Measurements from ENCODE around the gene USP36.
"Not testable (repeated sequence)": the region's sequence is repeated elsewhere in the genome, so short reads cannot be mapped to it uniquely, and the experiment has no call there.

Gene USP36

DNA sequence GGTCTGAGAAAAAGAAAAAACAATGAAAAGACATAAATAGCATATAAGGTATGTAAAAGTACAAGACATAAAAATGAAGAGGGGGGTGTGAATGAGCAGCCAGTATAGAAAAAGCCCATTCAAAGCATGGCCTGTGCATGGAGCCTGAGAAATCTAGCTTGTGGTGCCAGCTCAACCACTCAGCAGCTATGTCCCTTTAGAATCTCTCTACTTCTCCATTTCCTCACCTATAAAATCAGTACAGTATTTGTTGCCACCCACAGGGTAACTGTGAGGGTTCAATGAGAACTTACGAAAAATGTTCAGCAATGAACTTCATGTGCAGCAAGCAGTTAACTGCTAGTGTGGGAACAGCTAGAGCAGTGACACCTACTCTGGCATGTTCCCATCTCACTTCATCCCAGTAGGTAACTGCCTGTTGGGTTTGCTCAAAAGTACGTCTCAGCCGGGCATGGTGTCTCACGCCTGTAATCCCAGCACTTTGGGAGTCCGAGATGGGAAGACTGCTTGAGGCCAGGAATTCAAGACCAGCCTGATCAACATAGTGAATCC lies 73.8 kb downstream of the USP36 start:
- H3K27me3 ChIP-seq (ENCODE audit: control insufficient read depth, insufficient read depth, low read length): no peaks in the 10 kb centered on the region
- no peaks in the 10 kb centered on the region for H3K36me3 ChIP-seq (ENCODE audit: control insufficient read depth, insufficient read depth, low read length)
- no peak overlapping the region for H3K9ac ChIP-seq (ENCODE audit: low read depth, low read length)
- no peak overlapping the region for H3K4me3 ChIP-seq (ENCODE audit: low read depth, low read length)
- no peaks in the 10 kb centered on the region for H3K4me1 ChIP-seq (ENCODE audit: control insufficient read depth, insufficient read depth, low read length)
- H3K9me3 ChIP-seq (ENCODE audit: control insufficient read depth, insufficient read depth, low read length): no peaks in the 10 kb centered on the region

DNA sequence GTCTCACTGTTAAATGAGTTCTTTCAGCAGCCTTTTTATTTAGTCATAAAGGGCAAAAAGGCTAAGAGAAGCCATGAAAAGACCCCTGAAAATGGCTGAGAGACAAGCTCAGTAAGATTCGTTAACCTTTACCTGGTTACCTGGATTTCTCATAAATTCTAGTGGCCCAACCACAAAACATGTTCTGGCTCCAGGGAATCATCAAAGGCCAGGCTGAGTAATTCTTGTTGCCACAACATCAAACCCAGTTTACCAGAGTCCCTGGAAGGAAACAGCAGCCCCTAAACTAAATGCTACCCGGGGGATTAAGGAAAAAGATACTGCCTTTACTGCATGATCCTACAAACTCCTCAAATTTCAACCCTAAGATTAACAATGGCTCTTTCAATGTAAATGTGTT lies 74.4 kb downstream of the USP36 start:
- no peaks in the 10 kb centered on the region for H3K9me3 ChIP-seq (ENCODE audit: control insufficient read depth, insufficient read depth, low read length)
- no peaks in the 10 kb centered on the region for H3K4me1 ChIP-seq (ENCODE audit: control insufficient read depth, insufficient read depth, low read length)
- H3K9ac ChIP-seq (ENCODE audit: low read depth, low read length): no peak overlapping the region
- no peaks in the 10 kb centered on the region for H3K27me3 ChIP-seq (ENCODE audit: control insufficient read depth, insufficient read depth, low read length)
- no peak overlapping the region for H3K4me3 ChIP-seq (ENCODE audit: low read depth, low read length)
- no peaks in the 10 kb centered on the region for H3K36me3 ChIP-seq (ENCODE audit: control insufficient read depth, insufficient read depth, low read length)

DNA sequence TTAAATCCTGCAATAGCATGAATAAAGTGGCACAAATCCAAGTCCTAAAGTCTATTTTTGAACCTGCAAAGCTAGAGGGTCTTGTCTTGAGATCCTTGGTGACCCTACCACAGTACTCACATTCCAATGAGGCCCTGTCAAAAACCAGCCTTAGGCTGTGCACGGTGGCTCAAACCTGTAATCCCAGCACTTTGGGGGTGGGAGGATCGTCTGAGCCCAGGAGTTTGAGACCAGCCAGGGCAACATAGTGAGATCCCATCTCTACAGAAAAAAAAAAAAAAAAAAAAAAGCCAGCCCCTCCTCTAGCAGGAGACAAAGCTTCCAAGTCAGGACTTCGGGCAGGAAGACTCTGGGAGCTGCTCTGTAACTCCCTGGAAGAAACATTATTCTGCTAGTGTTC lies 74.8 kb downstream of the USP36 start:
- Histone ChIP-seq H3K27me3 (ENCODE audit: control insufficient read depth, insufficient read depth, low read length) (no peaks in the 10 kb centered on the region), H3K36me3 (ENCODE audit: control insufficient read depth, insufficient read depth, low read length) (no peaks in the 10 kb centered on the region), H3K9me3 (ENCODE audit: control insufficient read depth, insufficient read depth, low read length) (no peaks in the 10 kb centered on the region), H3K4me3 (ENCODE audit: low read depth, low read length) (no peak overlapping the region), H3K9ac (ENCODE audit: low read depth, low read length) (no peak overlapping the region), H3K4me1 (ENCODE audit: control insufficient read depth, insufficient read depth, low read length) (no peaks in the 10 kb centered on the region)

DNA sequence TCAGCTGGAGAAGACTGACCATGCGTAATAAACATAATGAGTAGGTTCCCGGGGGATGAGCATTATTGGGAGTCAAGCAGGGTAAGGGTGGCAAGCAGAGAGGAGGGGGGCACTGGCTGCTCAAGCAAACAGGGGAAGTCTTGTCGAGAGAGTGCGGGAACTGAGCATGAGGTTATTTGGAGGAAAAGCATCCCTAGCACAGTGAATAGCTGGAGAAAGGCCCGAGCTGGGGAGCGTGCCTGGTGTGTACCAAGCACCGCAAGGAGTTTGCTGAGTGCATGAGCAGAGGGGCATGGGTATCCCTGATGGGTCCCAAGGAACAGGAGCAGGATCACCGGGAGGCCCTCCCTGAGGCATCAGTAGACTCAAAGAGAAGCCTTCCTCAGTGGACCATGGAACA lies 75.7 kb downstream of the USP36 start:
- no peak overlapping the region for H3K9ac ChIP-seq (ENCODE audit: low read depth, low read length)
- H3K27me3 ChIP-seq (ENCODE audit: control insufficient read depth, insufficient read depth, low read length): no peaks in the 10 kb centered on the region
- H3K36me3 ChIP-seq (ENCODE audit: control insufficient read depth, insufficient read depth, low read length): no peaks in the 10 kb centered on the region
- no peaks in the 10 kb centered on the region for H3K4me1 ChIP-seq (ENCODE audit: control insufficient read depth, insufficient read depth, low read length)
- H3K4me3 ChIP-seq (ENCODE audit: low read depth, low read length): no peak overlapping the region
- H3K9me3 ChIP-seq (ENCODE audit: control insufficient read depth, insufficient read depth, low read length): no peaks in the 10 kb centered on the region

DNA sequence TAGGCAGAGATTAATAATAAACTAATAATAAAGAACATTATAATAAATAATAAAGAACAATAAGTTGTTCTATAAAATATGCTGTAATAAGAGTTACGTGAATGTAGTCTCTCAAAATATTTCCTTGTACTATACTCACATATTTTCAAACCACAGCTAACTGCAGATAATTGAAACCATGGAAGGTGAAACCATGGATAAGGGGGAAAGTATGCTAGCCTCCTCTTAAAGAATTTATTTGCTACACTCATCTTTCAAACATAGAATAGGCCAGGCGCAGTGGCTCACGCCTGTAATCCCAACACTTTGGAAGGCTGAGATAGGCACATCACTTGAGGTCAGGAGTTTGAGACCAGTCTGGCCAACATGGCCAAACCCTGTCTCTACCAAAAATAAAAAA lies 77.1 kb downstream of the USP36 start:
- Histone ChIP-seq H3K9ac (ENCODE audit: low read depth, low read length) (no peak overlapping the region), H3K4me1 (ENCODE audit: control insufficient read depth, insufficient read depth, low read length) (no peaks in the 10 kb centered on the region), H3K27me3 (ENCODE audit: control insufficient read depth, insufficient read depth, low read length) (no peaks in the 10 kb centered on the region), H3K4me3 (ENCODE audit: low read depth, low read length) (no peak overlapping the region), H3K9me3 (ENCODE audit: control insufficient read depth, insufficient read depth, low read length) (no peaks in the 10 kb centered on the region), H3K36me3 (ENCODE audit: control insufficient read depth, insufficient read depth, low read length) (no peaks in the 10 kb centered on the region)

DNA sequence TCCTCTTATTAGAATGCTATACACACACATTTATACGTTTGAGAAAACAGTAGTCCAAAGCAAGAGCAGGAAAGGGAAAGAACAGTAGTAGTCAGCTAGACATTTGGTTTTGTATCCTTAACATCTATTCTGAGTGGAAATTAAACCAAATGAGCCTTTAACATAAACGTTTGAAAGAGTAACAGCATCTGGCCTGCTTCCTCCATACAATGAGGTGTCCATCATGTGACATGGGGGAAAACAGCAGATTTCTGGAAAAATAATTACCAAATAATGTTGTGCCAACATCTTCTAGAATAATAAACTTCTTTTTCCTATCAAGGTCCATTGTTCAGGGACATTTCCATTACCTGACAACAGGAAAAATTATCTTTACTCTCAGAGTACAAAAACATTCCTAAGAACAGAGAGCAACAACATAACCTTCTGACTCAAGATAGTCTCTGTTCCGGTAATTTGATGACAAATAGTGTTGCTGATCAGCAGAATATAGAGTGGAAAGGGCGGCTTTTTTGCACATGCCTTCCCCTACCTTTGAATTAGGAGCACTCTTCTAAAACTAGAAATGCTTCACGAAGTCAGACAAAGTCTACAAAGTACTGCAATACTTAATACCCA lies 78.7 kb downstream of the USP36 start:
- Histone ChIP-seq H3K4me1 (ENCODE audit: control insufficient read depth, insufficient read depth, low read length) (no peaks in the 10 kb centered on the region), H3K27me3 (ENCODE audit: control insufficient read depth, insufficient read depth, low read length) (no peaks in the 10 kb centered on the region)

DNA sequence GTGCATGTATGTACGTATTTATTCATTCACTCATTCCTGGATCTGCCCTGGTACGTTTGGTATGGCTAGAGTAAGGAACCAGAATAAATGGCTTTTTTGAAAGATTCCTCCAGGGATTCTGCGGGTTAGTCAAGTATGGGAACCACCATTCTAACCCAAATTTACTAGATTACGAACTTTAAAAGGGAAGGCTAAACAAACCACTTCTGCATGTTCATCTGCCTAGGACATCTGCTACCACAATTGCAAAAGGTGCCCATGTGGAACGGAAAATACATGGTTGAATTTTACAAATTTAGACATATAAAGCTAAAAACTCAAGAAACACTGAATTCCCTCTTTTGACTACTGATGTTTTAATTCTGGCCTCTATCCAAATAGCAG lies 80.7 kb downstream of the USP36 start:
- H3K36me3 ChIP-seq (ENCODE audit: control insufficient read depth, insufficient read depth, low read length): no peaks in the 10 kb centered on the region

More for the DNA sequence above, 78.7 kb downstream of the USP36 start:
- H3K9me3 ChIP-seq (ENCODE audit: control insufficient read depth, insufficient read depth, low read length): no peaks in the 10 kb centered on the region
- H3K36me3 ChIP-seq (ENCODE audit: control insufficient read depth, insufficient read depth, low read length): no peaks in the 10 kb centered on the region
- H3K4me3 ChIP-seq (ENCODE audit: low read depth, low read length): no peak overlapping the region
- H3K9ac ChIP-seq (ENCODE audit: low read depth, low read length): no peak overlapping the region

DNA sequence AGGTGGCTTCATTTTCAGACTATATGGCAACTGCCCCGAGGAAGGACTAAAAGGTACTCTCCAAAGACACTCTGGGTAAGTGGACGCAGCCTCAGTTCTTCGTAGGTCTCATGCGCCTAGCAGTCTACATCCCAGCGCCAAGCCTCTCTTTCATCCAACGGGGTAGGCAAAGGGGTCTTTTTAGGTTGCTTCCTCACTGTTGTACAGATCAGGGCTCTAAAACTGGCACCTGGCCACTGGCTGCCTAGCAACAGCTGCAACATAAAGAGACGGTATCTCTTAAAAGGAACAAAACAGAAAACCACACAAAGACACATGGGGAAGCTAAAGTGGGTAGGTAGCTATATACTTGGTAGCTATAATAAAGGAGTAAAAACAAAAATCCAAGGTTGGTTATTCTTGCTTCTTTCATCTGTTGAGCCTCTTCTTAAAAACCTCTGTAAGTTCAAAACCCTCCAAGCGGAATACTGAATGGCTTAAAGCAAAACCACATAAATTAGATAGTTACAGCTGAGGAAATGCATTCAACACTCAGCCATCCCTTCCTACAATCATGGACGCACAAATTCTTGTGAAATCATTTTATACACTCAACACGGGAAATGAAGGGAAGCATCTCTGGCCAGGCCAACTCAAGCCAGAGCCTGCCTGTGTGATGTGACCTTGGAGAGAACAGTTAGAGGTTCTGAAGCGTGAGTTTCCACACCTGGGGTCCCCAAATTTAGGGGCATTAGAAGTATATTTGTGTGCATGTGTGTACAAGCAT lies 81.2 kb downstream of the USP36 start:
- H3K4me3 ChIP-seq (ENCODE audit: low read depth, low read length): no peak overlapping the region
- H3K9ac ChIP-seq (ENCODE audit: low read depth, low read length): no peak overlapping the region
- H3K36me3 ChIP-seq (ENCODE audit: control insufficient read depth, insufficient read depth, low read length): no peaks in the 10 kb centered on the region
- H3K4me1 ChIP-seq (ENCODE audit: control insufficient read depth, insufficient read depth, low read length): no peaks in the 10 kb centered on the region
- H3K27me3 ChIP-seq (ENCODE audit: control insufficient read depth, insufficient read depth, low read length): no peaks in the 10 kb centered on the region
- no peaks in the 10 kb centered on the region for H3K9me3 ChIP-seq (ENCODE audit: control insufficient read depth, insufficient read depth, low read length)

More for the DNA sequence above, 80.7 kb downstream of the USP36 start:
- Histone ChIP-seq H3K9ac (ENCODE audit: low read depth, low read length) (no peak overlapping the region), H3K27me3 (ENCODE audit: control insufficient read depth, insufficient read depth, low read length) (no peaks in the 10 kb centered on the region), H3K9me3 (ENCODE audit: control insufficient read depth, insufficient read depth, low read length) (no peaks in the 10 kb centered on the region), H3K4me1 (ENCODE audit: control insufficient read depth, insufficient read depth, low read length) (no peaks in the 10 kb centered on the region), H3K4me3 (ENCODE audit: low read depth, low read length) (no peak overlapping the region)

DNA sequence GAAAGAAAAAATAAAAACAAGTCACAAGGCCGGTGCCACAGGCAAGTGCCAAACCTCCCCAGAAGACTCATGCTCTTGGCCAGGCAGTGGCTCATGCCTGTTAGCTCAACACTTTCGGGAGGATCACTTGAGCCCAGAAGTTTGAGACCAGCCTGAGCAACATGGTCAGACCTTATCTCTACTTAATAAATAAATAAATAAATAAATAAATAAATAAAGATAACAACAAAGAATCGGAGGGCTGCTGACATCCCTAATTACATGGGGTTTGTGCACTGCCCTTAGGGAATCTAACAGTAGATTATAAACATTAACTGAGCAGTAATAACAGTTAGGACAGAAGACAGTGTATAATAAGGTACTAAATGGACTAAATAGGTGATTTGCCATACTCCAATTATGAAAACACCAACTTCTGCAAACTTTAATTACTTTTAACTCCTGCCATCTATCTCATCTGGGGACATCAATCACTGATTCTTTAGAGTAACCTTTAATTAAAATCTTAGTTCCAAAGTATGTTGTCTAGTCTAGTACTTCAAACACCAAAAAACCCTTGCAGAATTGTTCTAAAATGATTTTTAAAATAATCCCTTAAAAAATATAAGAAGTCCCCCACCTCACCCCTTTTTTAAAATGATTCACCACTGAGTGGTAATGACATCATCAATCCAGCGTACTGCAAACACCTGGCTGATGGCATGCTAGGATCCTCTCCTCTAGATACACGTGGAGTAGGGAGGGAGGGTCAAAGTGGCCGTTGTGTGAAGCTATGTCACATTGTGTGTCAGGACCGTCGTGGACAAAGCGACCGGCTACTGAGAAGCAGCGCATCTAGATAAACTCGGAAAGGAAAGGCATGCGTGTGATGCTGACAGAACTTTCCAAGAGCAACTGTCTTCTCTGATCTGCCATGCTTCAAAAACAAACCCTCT lies 87.0 kb downstream of the USP36 start:
- Histone ChIP-seq H3K9ac (ENCODE audit: low read depth, low read length) (no peak overlapping the region), H3K27me3 (ENCODE audit: control insufficient read depth, insufficient read depth, low read length) (no peaks in the 10 kb centered on the region), H3K4me1 (ENCODE audit: control insufficient read depth, insufficient read depth, low read length) (no peaks in the 10 kb centered on the region), H3K4me3 (ENCODE audit: low read depth, low read length) (no peak overlapping the region), H3K36me3 (ENCODE audit: control insufficient read depth, insufficient read depth, low read length) (no peaks in the 10 kb centered on the region), H3K9me3 (ENCODE audit: control insufficient read depth, insufficient read depth, low read length) (no peaks in the 10 kb centered on the region)

DNA sequence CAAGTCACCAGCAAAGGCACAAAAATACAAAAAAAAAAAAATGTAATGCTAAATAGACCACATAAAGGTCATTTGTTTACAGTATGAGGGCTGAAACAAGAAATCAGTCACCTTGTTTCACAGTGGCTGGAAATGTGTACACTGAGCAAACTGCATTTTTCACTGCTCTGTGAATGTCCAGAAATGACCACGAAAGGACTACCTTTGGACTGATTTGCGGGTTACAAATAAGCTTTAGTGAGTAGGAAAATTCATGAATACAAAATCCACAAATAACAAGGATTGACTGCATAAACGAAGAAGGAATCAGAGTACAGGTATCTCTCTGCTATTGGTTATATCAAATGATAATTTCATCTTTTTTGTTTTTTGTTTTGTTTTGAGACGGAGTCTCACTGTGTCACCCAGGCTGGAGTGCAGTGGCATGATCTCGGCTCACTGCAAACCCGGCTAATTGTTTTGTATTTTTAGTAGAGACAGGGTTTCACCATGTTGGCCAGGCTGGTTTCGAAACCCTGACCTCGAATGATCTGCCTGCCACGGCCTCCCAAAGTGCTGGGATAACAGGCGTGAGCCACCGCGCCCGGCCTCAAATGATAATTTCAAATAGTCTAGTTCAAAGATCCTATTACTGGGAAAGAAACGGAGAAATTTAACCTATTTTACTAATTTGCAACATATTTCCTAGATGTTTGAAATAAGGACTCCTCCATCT lies 89.0 kb downstream of the USP36 start:
- H3K27me3 ChIP-seq (ENCODE audit: control insufficient read depth, insufficient read depth, low read length): no peaks in the 10 kb centered on the region
- peaks cover under 1% of the 10 kb centered on the region for H3K4me1 ChIP-seq (ENCODE audit: control insufficient read depth, insufficient read depth, low read length)
- no peak overlapping the region for H3K9ac ChIP-seq (ENCODE audit: low read depth, low read length)
- H3K4me3 ChIP-seq (ENCODE audit: low read depth, low read length): no peak overlapping the region
- no peaks in the 10 kb centered on the region for H3K36me3 ChIP-seq (ENCODE audit: control insufficient read depth, insufficient read depth, low read length)
- H3K9me3 ChIP-seq (ENCODE audit: control insufficient read depth, insufficient read depth, low read length): no peaks in the 10 kb centered on the region

DNA sequence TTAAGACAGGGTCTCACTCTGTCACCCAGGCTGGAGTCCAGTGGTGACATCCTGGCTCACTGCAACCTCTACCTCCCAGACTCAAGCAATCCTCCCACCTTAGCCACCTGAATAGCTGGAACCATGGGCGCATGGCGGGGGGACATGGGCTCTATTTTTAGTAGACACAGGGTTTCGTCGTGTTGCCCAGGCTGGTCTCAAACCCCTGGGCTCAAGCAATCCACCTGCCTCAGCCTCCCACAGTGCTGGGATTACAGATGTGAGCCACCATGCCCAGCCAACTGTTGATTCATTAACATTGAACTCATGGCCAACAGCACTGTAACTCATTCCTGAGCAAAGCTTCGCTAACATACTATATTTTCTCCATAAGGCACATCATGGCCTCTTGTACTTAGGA lies 89.6 kb downstream of the USP36 start:
- not testable (repeated sequence) for H3K36me3 ChIP-seq (ENCODE audit: control insufficient read depth, insufficient read depth, low read length); H3K9ac ChIP-seq (ENCODE audit: low read depth, low read length); H3K4me1 ChIP-seq (ENCODE audit: control insufficient read depth, insufficient read depth, low read length)

More for the DNA sequence above, 89.6 kb downstream of the USP36 start:
- not testable (repeated sequence) for H3K27me3 ChIP-seq (ENCODE audit: control insufficient read depth, insufficient read depth, low read length); H3K4me3 ChIP-seq (ENCODE audit: low read depth, low read length); H3K9me3 ChIP-seq (ENCODE audit: control insufficient read depth, insufficient read depth, low read length)
